Spleen (tissue), 7 donors: ENCODE results near the gene TEX50.

Experiments
- POLR2AphosphoS5 ChIP-seq, 3 donors: sonication (generic); formaldehyde crosslinking; IDR thresholded peaks; one replicate each; pipeline ENCODE4 v1.5.1; 2017; ENCODE audit warnings: antibody characterized with exemption in 3 of 3
- TF ChIP-seq, protein P1 (sequence below), 11 experiments: fragments of 200-600 bp in 7 of 11; fragments of 450-650 bp in 4 of 11; sonication (generic) in 4 of 11; IDR thresholded peaks in 8 of 11; conservative IDR thresholded peaks in 3 of 11; 1 replicate in 7 of 11; 2 replicates in 4 of 11; pipeline versions ENCODE4 v1.4.0 to v1.8.0; 2016 to 2021; ENCODE audit warnings: antibody characterized with exemption in 11 of 11, inconsistent platforms in 4 of 11, mild to moderate bottlenecking in 1 of 11
- donor health status: DM: no; HTN: no; CAD: no; lungs with moderate emphysema.
- donor health status: DM: no; HTN: no; CAD: no.
- donor health status: DM: no; HTN: no; CAD: no.

GRCh38 chr1:173639102-173639501 is 4.0 kb downstream of the TEX50 start:
- TF ChIP-seq POLR2AphosphoS5 (IDR thresholded peaks at IDR 0.05) = no peak
- TF ChIP-seq, protein P1, sequence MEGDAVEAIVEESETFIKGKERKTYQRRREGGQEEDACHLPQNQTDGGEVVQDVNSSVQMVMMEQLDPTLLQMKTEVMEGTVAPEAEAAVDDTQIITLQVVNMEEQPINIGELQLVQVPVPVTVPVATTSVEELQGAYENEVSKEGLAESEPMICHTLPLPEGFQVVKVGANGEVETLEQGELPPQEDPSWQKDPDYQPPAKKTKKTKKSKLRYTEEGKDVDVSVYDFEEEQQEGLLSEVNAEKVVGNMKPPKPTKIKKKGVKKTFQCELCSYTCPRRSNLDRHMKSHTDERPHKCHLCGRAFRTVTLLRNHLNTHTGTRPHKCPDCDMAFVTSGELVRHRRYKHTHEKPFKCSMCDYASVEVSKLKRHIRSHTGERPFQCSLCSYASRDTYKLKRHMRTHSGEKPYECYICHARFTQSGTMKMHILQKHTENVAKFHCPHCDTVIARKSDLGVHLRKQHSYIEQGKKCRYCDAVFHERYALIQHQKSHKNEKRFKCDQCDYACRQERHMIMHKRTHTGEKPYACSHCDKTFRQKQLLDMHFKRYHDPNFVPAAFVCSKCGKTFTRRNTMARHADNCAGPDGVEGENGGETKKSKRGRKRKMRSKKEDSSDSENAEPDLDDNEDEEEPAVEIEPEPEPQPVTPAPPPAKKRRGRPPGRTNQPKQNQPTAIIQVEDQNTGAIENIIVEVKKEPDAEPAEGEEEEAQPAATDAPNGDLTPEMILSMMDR (IDR thresholded peaks at IDR 0.05 in 8 of 11, conservative IDR thresholded peaks at IDR 0.05 in 3 of 11) = no peak
